Kidney epithelial cell (primary cell): ENCODE results near the gene PBOV1. TPM values are rescaled to one million over a fixed set of nuclear protein-coding genes. Genes with fewer than 3 reads are reported as not detected.

Source experiments
- DNase-seq: peaks from one replicate; pipeline ENCODE4 v3.0.0-alpha.2; 2010; ENCODE audit warnings: low read depth
- H3K27me3 ChIP-seq: 2 replicates; pipeline ENCODE4 v1.6.0; 2011; ENCODE audit warnings: low read length; ENCODE audit not compliant: control insufficient read depth, insufficient read depth
- H3K36me3 ChIP-seq: 2 replicates; pipeline ENCODE4 v1.5.1; 2011; ENCODE audit warnings: low read length; ENCODE audit not compliant: control insufficient read depth, insufficient read depth
- H3K4me3 ChIP-seq: 2 replicates; pipeline ENCODE4 v1.5.1; 2011; ENCODE audit warnings: low read depth, mild to moderate bottlenecking, control low read depth, low read length
- total RNA-seq: library from RNA; depleted of rRNA; stranded (reverse); fragments of >200 nt; gene quantifications from 2 replicates; pipeline ENCODE4 v1.2.3, GENCODE V29; 2015
- TF ChIP-seq, protein P1 (sequence below): IDR thresholded peaks from 2 replicates; pipeline ENCODE4 v1.5.1; 2011; ENCODE audit warnings: mild to moderate bottlenecking, moderate library complexity, low read length, control low read depth, inconsistent platforms; ENCODE audit not compliant: insufficient read depth, poor library complexity, severe bottlenecking

PBOV1 gene
- total RNA-seq: not detected in 2 replicates

- DNase-seq: no peak
- H3K4me3 ChIP-seq: no peak within 1 kb of the TSS
- H3K36me3 ChIP-seq: no peaks in the 10 kb centered on the region
- no peaks in the 10 kb centered on the region for H3K27me3 ChIP-seq
- TF ChIP-seq, protein P1, sequence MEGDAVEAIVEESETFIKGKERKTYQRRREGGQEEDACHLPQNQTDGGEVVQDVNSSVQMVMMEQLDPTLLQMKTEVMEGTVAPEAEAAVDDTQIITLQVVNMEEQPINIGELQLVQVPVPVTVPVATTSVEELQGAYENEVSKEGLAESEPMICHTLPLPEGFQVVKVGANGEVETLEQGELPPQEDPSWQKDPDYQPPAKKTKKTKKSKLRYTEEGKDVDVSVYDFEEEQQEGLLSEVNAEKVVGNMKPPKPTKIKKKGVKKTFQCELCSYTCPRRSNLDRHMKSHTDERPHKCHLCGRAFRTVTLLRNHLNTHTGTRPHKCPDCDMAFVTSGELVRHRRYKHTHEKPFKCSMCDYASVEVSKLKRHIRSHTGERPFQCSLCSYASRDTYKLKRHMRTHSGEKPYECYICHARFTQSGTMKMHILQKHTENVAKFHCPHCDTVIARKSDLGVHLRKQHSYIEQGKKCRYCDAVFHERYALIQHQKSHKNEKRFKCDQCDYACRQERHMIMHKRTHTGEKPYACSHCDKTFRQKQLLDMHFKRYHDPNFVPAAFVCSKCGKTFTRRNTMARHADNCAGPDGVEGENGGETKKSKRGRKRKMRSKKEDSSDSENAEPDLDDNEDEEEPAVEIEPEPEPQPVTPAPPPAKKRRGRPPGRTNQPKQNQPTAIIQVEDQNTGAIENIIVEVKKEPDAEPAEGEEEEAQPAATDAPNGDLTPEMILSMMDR: no peak
Observed at GRCh38 chr6:138218449-138218848, at the start of gene PBOV1. Gene PBOV1, minus strand, starts transcription at chr6:138218491. Its CDS starts 96 bp downstream, at chr6:138218395.

GRCh38 chr6:138266095-138266494 is 47.8 kb upstream of the PBOV1 start:
- DNase-seq: no peak
- Histone ChIP-seq H3K27me3 (no peaks in the 10 kb centered on the region), H3K36me3 (peaks cover 1% of the 10 kb centered on the region), H3K4me3 (no peak overlapping the region)
- TF ChIP-seq, protein P1: no peak

- Histone ChIP-seq H3K4me3 (no peak overlapping the region), H3K36me3 (peaks cover 1% of the 10 kb centered on the region), H3K27me3 (no peaks in the 10 kb centered on the region)
- DNase-seq: no peak
- TF ChIP-seq, protein P1: no peak
Observed at GRCh38 chr6:138264372-138264880, 46.1 kb upstream of the PBOV1 start.

DNA sequence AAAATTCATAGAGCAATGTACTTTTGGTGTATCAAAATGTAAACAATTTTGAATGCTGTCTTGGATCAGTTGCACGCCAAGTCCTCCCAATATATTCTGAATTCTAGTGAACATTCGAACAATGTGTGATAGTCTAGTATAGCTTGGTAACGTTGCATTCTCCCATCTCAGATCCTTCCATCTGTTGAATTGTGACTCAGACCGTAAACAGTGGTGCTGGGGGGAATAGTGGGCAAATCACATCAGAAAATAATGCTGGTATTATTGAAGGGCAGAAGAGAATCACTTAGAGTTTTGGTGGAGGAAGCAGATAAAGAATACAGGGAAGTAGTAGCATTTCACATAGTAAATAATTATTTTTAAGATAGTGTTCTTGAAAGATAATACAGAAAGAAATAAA is 45.7 kb upstream of the PBOV1 start:
- H3K4me3 ChIP-seq: no peak overlapping the region
- H3K27me3 ChIP-seq: no peaks in the 10 kb centered on the region
- DNase-seq: no peak
- TF ChIP-seq, protein P1: no peak
- peaks cover 1% of the 10 kb centered on the region for H3K36me3 ChIP-seq

GRCh38 chr6:138261116-138261780 is 43.0 kb upstream of the PBOV1 start:
- Histone ChIP-seq H3K27me3 (no peaks in the 10 kb centered on the region), H3K4me3 (no peak overlapping the region), H3K36me3 (peaks cover 1% of the 10 kb centered on the region)
- no peak for DNase-seq
- TF ChIP-seq, protein P1: no peak

DNA sequence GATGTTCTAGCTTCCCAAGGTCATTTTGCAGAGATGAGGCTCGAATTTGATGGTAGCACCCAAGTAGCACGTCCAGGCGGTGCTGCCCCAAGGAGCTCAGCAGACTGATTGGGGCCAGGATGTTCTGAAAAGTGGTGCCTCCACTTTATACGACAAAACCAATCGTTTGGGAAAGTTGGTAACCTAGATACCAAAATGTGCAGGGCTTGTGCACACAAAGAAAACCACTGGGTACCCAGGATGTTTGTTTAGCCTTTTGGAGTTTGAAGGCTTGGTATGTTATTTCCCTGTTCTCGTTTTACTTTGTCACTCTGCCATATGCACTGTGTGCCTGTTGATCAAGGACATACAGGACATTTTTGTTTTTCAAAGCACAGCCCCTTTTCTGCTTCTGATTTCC is 40.7 kb upstream of the PBOV1 start:
- Histone ChIP-seq H3K4me3 (no peak overlapping the region), H3K27me3 (no peaks in the 10 kb centered on the region), H3K36me3 (peaks cover 1% of the 10 kb centered on the region)
- TF ChIP-seq, protein P1: no peak
- DNase-seq: no peak
